HG03045 (cell line): ENCODE measurements around the gene FUZ.

Experiments used
- ATAC-seq: cut with Tn5 transposase; IDR thresholded peaks from one replicate; pipeline ENCODE4 v1.9.1; 2021; ENCODE audit warnings: mild to moderate bottlenecking, moderate library complexity; ENCODE audit not compliant: unreplicated experiment

Gene FUZ, protein sequence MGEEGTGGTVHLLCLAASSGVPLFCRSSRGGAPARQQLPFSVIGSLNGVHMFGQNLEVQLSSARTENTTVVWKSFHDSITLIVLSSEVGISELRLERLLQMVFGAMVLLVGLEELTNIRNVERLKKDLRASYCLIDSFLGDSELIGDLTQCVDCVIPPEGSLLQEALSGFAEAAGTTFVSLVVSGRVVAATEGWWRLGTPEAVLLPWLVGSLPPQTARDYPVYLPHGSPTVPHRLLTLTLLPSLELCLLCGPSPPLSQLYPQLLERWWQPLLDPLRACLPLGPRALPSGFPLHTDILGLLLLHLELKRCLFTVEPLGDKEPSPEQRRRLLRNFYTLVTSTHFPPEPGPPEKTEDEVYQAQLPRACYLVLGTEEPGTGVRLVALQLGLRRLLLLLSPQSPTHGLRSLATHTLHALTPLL

DNA sequence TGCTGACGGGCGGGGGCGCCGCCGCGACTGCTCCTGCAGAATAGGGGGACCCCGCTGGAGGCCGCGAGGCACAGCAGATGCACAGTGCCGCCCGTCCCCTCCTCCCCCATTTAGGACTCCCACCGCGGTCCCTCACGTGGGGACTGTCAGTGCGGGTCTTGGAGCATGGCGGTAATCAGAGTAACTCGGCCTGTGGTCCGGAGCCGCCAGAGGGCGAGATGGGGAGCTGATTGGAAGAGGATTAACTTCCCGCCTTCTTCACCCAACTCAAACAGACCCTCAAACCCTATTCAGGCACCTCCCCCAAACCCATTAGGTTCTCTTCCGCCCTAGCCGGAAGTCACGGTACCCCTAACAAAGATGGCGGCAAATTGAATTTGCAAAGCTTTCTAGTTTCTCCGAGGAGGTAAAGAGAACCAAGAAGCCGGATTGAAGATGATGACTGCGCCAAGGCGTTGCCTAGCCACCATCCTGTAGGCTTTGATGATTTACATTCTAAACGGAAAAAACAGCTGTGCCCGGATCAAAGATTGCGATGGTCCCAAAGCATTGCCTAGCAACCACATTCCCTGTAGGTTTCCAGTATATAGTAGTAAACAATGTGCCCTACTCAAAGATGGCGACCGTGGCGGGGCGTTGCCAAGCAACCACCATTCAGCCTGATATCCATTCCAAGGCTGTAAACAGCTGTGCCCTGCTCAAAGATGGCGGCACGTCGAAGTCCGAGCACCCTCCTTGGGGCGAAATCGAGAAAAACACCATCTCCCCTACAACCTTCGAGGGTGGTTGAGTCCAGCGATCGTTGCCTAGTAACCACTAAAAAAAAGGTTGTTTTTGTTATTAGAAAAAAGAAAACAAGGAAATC is at the start of gene FUZ:
Gene FUZ, minus strand, starts transcription at position 296 of the 865 bp plus-strand sequence. Its CDS starts 186 bp downstream, at position 110.
- ATAC-seq, result peak; percentile 47

DNA sequence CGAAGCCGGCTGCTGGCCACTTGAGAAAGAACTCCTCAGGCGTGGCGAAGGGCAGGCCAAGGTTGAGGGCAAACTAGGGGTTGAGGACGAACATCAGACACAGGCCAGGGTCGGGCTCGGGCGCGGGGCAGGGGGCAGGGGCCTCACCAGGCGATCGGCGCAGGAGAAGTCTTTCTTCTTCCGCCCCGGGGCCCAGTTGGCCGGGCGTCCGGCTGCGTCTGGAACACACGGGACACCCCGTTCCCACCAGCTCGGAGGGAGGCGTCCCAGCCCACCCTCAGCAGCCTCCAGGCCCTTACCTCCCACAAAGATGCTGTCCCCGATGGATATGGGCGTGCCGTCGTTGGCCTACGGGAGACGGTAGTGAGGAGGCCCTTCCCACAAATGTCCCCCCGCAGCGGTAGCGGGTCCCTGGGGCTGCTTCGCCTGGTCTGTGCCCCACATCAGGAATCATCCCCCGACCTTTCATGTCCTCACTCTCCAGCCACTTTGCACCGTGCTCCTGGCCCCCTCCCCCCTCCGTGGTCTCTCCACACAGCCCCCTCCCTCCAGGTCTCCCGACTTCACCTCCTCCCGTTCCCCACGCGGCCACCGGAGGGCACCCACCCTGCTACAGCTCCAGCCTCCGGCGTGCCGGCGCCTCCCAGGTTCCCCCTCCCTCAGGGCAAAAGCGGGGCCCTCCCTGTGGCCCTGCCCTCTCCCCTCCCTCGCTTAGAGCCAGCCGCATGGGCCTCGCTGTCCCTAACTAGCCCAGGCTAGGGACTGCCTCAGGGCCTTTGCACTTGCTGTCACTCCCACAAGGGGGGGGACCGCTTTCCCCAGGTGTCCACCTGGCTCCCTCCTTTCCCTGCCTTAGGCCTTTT is 49.5 kb upstream of the FUZ start:
- ATAC-seq, result no peak

DNA sequence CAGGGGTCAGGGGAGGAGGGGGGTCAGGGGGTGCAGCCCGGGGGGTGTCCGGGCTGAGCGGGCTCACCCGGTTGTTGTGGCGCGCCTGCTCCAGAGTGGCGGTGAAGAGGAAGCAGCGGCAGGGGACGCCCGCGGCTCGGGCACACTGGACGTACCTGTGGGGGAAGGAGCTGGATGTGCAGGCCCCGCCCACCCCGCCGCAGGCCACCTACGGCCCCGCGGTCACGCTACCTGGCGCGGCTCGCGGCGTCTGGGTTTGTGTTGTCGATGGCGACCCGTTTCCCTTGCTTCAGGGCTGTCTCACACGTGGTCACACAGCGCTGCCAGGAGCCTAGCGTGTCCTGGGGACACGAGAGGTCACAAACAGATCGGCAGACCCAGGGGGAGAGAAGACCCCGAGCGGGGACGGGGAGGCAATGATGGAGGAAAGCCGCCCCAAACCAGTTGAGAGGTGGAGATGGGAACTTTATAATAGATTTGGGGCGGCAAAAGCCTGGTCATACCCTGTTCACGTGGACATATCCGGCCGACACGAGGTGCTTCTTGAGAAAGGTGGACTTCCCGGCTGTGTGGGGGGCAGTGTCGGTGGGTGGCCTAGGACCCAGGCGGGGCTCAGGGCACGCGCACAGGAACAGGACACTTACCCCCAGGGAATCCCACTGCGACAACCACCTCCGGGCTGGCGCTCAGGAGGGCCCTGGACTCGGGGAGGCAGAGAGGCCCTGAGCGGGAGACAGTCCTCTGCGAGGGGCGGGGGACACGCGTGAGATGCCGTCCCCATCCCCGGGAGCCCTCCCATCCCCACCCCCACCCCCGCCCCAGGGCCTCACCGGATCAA is 48.7 kb upstream of the FUZ start:
- ATAC-seq, result no peak

DNA sequence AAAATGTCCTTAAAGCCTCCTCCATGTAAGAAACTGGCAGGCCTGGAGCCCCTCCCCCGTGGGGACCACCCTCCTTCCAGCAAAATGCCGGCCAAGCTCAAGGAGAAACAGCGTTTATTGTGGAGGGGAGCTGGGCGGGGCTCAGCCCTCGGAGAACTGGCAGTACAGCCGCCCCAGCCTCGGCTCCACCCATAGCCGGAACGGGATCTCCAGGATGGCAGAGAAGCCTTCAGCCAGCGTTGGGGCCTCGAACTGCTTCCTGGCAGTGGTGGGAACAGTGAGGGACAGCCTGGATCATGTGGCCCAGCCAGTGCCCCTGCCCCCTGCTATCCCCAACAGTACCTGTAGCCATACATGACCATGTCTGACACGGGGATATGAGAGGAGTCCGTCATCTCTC is 48.0 kb upstream of the FUZ start:
- no peak for ATAC-seq

DNA sequence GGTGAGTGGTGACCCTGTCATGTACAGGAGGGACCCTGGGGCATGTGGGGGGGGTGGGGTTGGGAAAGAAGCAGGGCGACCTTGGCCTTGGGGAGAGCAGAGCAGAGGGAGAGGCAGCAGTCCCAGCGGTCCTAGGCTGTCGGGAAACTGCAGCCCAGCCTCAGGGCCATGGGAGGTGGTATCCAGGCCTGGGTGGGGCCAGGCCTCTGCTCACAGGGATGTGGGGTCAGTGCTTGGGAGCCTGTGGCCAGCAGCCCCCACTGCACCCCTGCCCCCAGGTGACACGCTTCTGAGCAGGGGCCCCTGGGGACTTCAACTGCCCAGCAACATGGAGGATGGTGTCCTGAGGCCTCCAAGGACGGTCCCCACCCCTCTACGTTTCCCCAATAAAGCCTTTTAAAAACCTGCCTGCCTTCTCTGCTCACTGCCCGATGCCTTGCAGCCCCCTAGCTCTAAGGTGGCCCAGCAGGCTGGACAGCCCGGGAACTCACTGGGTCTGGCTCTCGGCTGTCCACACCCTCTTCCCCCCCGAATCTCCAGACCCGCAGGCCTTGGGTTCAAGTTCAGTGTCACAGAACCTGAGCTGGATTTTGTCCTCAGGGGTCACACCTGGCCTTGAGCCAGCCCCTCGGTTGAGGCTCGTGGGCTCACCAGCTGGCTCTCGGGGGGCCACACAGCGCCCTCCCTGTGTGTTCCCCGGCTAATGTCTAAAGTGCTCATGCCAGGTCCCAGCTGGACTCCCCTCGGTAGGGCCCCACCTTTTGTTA is 47.4 kb upstream of the FUZ start:
- no peak for ATAC-seq

DNA sequence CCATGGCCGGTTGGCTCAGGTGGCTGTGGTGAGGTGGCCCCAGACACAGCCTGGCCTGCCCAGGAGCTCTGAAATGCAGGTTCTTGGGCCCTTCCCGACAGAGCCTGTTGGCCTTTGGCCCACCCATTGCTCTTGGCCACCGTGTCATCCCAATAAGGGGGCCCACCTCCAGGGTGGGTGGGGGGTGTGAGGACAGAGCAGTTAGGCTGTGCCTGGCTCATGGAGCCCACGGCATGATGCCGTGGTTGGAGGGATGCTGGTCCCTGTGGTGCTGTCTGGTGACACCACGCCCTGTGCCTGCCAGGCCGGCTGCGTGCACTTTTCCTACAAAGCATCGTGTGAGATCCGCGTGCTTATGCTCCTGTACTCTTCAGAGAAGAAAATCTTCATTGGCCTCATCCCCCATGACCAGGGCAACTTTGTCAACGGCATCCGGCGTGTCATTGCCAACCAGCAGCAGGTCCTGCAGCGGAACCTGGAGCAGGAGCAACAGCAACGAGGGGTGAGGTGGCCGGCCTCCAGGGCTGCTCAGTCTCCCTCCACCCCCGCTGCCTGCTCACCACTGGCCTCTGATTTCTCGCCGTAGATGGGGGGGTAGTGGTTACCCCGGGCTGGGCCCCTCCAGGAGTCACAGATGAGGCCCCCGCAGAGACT is 46.7 kb upstream of the FUZ start:
- no peak for ATAC-seq

DNA sequence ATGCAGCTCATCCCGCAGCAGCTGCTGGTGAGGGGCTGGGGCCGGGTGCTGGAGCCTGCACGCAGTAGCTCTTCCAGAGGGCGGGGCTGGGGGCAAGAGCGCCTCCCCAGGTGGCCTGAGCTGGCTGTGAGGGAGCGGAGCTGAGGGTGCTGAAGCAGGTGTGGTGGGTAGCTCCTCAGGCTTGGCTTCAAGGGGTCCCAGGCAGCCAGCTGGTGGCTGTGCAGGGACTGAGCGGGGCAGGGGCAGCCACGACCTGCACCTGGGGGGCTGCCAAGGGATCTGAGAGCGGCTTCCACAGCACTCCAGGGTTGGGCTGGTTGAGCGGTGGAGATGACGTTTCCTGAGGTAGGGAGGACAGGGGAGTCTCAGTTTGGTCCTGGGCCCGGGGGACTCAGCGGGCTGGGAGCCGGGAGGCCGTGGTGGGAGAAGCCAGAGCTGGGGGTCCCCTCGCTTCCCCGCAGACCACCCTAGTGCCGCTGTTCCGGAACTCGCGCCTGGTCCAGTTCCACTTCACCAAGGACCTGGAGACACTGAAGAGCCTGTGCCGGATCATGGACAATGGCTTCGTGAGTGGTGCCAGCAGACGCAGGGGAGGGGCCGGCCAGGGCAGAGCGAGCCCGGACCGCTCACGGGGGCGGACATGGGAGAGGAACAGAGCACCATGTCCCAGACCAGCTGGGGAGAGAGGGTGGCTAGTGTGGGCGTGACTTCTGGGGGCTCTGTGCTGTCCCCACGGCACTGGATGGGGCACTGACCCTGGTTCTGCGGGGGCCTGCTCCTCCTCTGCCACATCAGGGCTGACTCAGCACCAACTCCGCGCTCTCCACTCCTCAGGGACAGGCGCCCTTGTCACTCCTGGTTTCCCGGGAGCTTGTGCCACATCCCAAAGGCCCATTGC is 45.2 kb upstream of the FUZ start:
- no peak for ATAC-seq

DNA sequence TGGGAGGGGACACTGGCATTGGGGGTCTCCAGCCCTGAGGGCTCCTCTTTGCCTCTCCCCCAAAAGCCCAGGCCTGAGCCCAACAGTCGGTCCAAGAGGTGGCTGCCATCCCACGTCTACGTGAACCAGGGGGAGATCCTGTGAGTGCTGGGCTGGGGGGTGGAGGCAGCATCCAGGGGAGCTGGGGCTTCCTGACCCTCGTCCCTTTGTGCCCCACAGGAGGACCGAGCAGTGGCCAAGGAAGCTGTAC is 44.7 kb upstream of the FUZ start:
- ATAC-seq, result no peak

DNA sequence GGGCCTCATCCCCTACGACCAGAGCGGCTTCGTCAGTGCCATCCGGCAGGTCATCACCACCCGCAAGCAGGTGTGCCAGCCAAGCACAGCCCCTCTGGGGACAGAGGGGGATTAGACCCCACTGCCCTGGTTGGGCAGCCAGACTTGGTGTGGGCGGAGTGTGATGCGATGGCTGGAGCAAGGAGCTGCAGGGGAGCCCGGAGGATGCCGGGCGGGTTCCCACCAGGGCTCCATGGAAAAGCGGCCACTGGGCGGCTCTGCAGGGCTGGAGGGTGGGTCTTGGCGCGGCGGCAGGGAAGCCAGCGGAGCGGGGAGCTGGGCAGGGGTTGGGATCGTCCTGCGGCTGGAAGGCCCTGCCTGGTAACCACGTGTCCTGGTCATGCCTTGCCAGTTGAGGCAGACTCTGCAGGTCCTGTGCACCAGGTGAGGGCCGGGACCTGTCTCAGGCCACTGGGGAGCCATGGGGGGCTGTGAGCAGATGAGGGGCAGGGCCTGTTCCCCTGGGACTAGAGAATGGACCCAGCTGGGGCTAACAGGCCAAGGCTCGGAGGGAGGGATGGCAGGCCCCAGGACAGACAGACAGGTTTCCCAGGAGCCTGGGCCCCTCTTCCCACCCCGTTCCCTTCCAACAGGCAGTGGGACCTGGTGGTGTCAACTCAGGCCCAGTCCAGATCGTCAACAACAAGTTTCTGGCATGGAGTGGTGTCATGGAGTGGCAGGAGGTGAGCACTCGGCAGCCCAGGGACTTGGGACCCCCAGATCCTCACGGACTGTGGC is 44.2 kb upstream of the FUZ start:
- ATAC-seq, result no peak

DNA sequence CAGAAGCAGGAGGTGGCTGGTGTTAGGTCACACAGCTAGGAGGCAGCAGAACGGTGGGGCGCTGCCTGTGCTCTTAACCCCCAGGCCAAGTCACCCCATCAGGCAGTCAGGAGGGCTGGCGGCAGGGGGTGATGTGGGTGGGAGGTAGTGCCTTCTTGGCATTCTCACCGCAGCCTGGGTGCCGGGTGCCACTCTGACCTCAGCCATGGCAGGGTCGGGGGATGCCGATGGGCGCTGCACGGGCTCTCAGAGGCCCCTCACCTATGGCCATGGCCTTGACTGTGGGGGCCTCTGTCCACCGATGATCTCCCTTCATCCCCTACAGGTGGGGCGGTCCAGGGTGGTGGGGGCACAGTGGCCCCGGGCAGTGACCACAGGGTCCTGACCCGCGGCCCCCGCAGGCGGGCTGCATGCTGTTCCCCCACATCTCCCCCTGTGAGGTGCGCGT is 43.5 kb upstream of the FUZ start:
- ATAC-seq, result no peak

DNA sequence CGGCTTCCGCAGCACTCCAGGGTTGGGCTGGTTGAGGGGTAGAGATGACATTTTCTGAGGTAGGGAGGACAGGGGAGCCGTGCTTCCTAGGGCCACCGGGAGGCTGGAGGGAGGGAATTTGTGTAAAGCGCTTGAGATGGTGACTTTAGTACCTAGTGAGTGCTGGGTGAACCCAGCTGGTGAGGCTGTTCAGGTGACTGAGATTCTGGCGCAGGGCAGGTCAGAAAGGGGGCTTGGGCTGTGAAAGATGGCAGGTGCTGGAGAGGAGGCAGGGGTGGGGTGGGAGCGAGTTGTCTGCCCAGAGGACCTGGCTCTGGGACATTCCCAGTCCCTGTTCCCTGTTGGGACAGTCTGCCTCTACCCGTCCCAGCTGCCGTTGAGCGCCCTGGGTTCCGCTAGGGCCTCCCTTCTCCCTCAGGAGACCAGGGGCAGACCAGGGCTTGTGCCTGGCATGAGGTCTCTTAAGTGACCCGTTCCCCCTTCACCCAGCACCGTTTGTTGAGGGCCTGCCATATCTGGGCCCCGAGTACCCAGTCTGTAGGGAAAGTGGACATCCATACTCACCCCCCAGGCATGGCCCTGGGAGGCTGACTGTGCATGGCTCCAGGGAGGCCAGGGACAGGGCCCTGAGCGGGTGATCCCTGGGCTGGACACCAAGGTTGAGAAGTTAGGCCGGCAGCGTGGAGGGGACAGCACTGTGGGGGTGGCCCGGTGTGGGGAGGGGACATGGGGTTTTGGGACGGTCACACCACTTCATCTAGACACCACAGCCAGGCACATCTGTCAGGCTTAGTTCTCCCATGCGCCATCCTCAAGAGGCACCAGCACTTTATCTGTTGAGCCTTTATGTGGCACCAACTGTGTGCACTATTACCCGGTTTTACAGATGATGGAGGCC is 42.8 kb upstream of the FUZ start:
- no peak for ATAC-seq

DNA sequence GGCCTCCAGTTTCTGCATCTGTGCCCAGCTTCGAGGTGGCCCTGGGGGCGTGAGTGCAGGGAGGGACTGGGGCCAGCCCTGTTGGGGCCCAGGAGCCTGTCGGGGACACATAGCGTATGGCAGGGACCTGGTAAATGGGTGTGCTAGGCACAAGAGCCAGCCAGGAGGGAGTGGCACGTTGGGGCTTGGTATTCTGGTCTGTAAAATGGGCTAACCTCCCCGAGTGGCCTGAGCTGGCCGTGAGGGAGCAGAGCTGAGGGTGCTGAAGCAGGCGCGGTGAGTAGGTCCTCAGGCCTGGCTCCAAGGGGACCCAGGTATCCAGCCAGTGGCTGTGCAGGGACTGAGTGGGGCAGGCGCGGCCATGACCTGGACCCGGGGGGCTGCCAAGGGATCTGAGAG is 42.2 kb upstream of the FUZ start:
- ATAC-seq, result no peak

DNA sequence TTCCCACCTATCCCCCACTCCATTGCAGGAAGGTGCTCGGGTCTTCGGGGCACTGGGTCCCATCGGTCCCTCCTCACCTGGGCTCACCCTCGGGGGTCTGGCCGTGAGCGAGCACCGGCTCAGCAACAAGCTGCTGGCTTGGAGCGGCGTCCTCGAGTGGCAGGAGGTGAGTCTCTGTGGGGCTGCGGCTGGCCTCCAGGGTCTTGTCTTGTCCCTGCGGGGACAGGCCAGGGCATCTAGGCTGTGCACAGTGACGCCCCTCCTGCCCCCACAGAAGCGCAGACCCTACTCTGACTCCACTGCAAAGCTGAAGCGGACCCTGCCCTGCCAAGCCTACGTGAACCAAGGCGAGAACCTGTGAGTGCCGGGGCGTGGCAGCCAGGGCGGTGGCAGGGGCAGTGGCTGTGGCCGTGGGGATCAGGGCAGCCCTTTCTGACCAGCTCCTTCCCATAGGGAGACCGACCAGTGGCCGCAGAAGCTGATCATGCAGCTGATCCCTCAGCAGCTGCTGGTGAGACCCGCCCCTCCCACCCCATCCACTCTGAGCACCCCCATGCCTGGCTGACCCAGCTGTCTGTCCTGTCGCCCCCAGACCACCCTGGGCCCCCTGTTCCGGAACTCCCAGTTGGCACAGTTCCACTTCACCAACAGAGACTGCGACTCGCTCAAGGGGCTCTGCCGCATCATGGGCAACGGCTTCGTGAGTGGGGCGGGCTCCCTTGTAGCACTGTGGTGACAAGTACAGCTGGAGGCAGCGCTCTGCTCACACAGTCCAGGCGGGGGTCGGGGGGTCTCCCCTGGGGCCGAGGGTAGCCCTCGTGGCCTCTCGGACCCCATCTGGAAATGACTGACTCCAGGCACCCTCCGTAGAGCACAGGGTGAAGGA is 41.5 kb upstream of the FUZ start:
- no peak for ATAC-seq

DNA sequence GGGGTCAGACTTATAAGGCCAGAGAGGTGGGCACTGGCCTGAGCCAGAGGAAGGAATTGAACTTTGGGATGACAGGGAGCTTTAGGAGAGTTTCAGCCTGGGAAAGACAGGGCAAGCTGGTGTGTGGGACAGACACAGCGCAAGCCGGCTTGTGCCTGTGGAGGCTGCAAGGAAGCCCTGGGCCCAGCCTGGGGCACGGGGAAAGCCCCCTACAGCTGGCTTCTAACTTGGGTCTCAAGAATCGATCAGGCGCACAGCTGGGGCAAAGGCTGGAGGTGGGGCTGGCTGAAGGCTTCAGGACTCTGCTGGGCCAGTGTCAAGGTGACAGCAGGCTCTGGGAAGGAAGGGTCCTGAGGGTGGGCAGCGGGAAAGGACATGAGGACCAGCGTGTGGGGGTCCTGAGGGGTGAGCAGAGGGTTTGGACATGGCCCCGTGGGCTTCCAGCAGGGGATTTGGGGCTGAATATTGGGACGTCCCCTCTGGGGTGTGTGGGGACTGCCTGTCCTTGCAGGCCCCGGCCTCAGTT is 40.8 kb upstream of the FUZ start:
- ATAC-seq, result no peak

DNA sequence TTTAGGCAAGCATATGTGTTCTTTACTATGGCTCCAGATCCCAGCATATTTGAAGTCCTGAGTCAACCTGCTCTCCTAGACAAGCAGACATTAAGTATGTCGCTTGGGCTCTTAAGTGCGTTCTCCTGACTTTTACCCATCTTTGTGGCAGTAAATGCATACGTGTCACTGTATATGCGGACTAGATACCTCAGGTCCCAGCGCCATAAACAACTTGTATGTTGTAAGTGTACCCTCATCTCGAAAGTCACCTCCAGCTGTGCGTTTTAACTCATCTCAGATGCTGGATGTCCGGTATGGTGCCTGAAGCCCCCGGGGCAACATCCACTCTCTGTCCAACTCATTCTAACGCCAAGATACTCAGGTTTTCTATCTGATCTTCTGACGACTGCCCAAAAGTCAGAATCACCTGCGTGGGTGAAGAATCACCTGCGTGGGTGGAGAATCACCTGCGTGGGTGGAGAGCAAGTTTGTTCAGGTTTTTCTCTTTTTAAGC is 39.6 kb upstream of the FUZ start:
- ATAC-seq, result no peak
